Heart left ventricle (tissue), 13 donors: ENCODE measurements around the gene TNFAIP2.

Source experiments
- POLR2A ChIP-seq, 2 donors: fragments of 450-650 bp; IDR thresholded peaks; one replicate each; pipeline ENCODE4 v1.6.1; 2017; ENCODE audit warnings: antibody characterized with exemption in 2 of 2, mild to moderate bottlenecking in 2 of 2, moderate library complexity in 2 of 2
- TF ChIP-seq, protein P1 (sequence below), 12 donors: fragments of 200-600 bp; sonication (generic) in 4 of 12; IDR thresholded peaks; one replicate each; pipeline versions ENCODE4 v1.5.0 to v1.8.0; 2018 to 2022; ENCODE audit warnings: antibody characterized with exemption in 12 of 12, mild to moderate bottlenecking in 5 of 12
- donor health status: ischemic (EF 13 %, LVEDD 7.1; RV severe dilation, severe dysfunction).
- donor health status: DM: no; HTN: yes; CAD: no.
- donor health status: DM: no; HTN: no; CAD: no.
- donor health status: ischemic (EF 25% LVEDD 6.9; RV normal size, moderate dysfunction).
- donor health status: ischemic (EF 25% LVEDD 5.7; RV mildly dilated, moderate dysfunction).
- donor health status: ischemic (EF 35%, LVEDD 5.7; RV mildly dilated, moderate dysfunction).
- donor health status: nonischemic (EF 11% LVEDD 7.7; RV severe dilation, severe dysfunction).
- donor health status: DM: yes; HTN: yes; CAD: no.
- donor health status: PGD.
- donor health status: ischemic (EF 29% LVEDD 5.4; RV normal size, mild dysfunction).
- donor health status: nonischemic (EF 23%, LVEDD 6.1; RV moderate dilation, normal function).

DNA sequence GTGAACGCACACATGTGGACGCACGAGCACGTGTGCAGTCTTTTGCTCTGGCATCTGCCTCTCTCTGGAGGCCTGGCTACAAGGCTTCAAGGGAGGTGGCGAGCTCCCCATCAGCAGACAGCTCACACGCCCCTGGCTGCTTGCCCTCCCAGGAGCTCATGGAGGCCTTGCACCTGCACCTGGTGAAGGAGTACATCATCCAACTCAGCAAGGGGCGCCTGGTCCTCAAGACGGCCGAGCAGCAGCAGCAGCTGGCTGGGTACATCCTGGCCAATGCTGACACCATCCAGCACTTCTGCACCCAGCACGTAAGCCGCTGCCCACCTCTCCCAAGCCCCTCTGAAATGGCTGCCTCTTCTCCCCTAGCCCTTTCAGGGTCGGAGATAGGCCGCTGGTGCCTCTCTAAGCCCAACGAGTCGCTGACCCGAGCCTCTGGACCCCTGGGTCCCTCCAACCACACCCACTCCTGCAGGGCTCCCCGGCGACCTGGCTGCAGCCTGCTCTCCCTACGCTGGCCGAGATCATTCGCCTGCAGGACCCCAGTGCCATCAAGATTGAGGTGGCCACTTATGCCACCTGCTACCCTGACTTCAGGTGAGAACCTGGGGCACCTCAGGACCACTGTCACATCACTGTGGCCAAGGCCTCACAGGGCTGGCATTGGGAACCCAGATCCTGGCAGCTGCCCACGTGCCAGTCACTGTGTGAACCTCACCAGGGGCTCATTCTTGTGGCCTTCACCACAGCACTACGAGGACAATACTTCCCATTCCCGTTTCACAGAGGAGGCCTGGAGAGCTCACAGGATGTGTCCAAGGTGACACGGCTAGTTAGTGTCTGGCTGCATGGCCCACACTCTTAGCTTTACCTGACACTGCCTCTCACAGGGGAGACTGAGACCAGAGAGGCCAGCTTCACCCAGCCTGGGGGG lies 10.2 kb downstream of the TNFAIP2 start:
- TF ChIP-seq, protein P1, sequence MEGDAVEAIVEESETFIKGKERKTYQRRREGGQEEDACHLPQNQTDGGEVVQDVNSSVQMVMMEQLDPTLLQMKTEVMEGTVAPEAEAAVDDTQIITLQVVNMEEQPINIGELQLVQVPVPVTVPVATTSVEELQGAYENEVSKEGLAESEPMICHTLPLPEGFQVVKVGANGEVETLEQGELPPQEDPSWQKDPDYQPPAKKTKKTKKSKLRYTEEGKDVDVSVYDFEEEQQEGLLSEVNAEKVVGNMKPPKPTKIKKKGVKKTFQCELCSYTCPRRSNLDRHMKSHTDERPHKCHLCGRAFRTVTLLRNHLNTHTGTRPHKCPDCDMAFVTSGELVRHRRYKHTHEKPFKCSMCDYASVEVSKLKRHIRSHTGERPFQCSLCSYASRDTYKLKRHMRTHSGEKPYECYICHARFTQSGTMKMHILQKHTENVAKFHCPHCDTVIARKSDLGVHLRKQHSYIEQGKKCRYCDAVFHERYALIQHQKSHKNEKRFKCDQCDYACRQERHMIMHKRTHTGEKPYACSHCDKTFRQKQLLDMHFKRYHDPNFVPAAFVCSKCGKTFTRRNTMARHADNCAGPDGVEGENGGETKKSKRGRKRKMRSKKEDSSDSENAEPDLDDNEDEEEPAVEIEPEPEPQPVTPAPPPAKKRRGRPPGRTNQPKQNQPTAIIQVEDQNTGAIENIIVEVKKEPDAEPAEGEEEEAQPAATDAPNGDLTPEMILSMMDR (IDR thresholded peaks at IDR 0.05) = no peak
- TF ChIP-seq POLR2A (IDR thresholded peaks at IDR 0.05) = no peak
